Activated CD8-positive, alpha-beta memory T cell treated with anti-CD3 and anti-CD28 coated beads for 4 hours (primary cell): Measurements from ENCODE around the gene SPEF2.

Experiments used
- DNase-seq, 2 donors: peaks; one replicate each; pipeline ENCODE4 v3.0.0-alpha.2; 2020; ENCODE audit warnings: low read depth in 2 of 2

Gene SPEF2, protein sequence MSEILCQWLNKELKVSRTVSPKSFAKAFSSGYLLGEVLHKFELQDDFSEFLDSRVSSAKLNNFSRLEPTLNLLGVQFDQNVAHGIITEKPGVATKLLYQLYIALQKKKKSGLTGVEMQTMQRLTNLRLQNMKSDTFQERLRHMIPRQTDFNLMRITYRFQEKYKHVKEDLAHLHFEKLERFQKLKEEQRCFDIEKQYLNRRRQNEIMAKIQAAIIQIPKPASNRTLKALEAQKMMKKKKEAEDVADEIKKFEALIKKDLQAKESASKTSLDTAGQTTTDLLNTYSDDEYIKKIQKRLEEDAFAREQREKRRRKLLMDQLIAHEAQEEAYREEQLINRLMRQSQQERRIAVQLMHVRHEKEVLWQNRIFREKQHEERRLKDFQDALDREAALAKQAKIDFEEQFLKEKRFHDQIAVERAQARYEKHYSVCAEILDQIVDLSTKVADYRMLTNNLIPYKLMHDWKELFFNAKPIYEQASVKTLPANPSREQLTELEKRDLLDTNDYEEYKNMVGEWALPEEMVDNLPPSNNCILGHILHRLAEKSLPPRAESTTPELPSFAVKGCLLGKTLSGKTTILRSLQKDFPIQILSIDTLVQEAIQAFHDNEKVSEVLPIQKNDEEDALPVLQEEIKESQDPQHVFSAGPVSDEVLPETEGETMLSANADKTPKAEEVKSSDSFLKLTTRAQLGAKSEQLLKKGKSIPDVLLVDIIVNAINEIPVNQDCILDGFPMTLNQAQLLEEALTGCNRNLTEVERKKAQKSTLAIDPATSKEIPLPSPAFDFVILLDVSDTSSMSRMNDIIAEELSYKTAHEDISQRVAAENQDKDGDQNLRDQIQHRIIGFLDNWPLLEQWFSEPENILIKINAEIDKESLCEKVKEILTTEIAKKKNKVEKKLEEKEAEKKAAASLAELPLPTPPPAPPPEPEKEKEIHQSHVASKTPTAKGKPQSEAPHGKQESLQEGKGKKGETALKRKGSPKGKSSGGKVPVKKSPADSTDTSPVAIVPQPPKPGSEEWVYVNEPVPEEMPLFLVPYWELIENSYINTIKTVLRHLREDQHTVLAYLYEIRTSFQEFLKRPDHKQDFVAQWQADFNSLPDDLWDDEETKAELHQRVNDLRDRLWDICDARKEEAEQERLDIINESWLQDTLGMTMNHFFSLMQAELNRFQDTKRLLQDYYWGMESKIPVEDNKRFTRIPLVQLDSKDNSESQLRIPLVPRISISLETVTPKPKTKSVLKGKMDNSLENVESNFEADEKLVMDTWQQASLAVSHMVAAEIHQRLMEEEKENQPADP (N-terminal part only)

DNA sequence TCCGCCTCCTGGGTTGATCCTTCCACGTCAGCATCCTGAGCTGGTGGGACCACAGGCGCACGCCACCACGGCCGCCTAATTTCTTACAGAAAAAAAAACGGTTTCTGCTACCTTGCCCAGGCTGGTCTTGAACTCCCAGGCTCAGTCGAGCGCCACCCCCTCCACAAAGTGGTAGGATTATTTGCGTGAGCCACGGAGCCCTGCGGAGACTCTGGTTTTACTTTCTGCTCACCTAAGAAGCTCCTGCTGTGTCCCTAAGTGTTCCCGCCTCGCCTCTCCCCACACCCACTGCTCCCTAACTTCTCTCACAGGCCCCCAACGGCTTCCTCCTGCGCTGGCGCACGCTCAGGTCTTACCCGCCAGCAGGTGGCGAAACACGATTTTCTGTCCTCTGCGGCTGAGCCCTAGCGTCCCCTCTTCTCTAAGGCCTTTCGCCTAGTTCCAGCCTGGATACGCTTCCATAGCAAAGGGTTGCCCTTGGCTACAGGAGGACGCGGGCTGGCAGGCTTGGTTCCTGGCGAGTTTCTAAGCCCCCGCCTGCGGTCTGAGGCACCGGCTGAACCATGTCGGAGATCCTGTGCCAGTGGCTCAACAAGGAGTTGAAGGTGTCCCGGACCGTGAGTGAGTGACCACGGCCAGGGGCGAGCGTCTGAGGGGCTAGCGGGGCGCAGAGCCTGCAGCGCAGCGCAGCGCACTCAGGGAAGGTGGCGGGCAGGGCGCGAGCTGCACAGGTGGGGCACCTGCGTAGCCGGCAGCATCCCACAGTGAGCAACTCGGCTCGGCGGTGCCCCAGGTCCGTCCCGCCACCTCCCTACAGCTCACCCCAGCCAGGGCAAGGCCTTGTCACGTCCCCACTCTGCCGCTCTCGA is at the start of gene SPEF2:
Gene SPEF2 (plus strand): TSS at position 429 of the 869 bp plus-strand sequence. CDS start 135 bp downstream, at position 564.
- DNase-seq = peak; percentile 50 to 57

DNA sequence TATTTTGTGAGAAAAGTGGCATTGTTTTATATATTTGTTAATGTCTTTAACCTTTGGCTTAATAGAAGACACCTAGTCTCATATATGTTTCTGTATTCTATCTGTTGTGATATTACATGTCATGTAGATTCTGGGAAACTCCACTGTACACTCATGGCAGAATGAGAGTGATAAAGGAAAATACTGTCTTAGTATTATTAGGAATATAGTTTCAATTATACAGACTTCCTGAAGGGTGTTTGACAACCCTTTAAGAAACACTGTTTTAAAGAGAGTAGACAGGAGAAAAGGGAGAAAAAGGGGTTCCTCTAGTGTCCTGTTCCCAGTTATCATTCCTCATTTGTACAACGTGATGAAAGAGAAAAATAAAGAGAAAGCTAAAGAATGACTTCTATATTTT is 42.1 kb upstream of the SPEF2 start:
- no peak for DNase-seq

DNA sequence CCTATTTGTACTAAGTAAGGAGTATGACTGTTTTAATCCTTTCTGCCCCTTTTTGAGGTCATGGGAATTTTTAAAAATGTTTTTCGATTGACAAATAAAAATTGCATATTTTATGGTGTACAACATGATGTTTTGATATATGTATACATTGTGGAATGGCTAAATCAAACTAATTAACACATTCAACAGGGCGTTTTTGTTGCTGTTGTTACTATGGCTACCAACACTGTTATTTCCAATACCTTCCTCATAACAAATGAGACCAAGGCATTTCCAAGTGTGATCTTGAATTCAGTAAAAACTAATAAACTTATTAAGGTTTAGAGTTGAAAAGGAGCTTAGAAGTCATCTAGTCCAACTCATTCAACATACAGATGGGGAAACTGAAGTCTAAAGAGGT is 30.2 kb upstream of the SPEF2 start:
- no peak for DNase-seq

DNA sequence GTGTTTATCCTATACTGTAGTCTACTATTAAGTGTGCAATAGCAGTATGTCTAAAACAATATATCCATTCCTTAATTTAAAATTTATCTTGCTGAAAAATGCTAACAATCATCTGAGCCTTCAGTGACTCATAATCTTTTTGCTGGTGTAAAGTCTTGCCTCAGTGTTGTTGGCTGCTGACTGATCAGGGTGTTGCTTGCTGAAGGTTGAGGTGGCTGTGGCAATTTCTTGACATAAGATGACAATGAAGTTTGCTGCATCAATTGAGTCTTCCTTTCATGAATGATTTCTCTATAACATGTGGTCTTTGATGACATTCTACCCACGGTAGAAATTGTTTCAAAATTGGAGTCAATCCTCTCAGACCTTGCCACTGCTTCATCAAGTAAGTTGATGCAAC is 24.3 kb upstream of the SPEF2 start:
- DNase-seq = no peak

DNA sequence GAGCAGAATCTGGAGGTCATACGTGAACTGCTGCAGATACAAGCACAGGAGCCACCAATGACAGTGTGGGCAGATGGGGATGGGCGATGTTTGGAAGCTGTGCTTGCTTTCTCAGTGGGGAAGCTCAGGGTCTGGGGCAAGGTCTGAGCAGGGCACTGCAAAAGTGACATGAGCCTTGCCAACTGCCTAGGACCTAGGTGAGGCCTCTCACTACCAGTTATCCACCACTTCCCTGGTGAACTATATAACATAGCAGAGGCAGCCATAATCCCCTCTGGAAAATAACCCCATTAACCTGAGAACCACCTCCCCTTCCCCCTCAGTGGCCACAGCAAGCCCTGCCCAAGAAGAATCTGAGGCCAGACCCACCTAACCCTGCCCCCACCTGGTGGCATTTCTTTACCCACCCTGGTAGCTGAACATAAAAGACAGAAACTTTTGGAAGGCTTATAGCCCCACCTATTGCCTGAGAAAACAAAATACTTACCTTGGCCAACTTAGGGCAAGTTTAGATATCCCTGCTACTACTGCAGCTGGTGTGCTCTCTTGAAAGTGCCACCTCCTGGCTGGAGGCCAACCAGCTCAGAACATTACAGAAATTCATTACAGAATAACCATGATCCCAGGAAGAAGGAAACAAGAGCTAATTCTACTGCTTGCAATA is 18.8 kb upstream of the SPEF2 start:
- DNase-seq = no peak

DNA sequence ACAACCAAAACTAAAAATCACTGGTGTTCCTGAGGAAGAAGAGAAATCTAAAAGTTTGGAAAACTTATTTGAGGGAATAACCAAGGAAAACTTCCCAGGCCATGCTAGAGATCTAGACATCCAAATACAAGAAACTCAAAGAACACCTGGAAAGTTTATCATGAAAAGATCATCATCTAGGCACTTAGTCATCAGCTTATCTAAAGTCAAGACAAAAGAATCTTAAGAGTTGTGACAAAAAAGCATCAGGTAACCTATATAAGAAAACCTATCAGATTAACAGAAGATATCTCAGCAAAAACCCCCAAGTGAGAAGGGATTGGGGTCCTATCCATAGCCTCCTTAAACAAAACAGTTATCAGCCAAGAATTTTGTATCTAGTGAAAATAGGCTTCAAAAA is 17.1 kb upstream of the SPEF2 start:
- DNase-seq = no peak

DNA sequence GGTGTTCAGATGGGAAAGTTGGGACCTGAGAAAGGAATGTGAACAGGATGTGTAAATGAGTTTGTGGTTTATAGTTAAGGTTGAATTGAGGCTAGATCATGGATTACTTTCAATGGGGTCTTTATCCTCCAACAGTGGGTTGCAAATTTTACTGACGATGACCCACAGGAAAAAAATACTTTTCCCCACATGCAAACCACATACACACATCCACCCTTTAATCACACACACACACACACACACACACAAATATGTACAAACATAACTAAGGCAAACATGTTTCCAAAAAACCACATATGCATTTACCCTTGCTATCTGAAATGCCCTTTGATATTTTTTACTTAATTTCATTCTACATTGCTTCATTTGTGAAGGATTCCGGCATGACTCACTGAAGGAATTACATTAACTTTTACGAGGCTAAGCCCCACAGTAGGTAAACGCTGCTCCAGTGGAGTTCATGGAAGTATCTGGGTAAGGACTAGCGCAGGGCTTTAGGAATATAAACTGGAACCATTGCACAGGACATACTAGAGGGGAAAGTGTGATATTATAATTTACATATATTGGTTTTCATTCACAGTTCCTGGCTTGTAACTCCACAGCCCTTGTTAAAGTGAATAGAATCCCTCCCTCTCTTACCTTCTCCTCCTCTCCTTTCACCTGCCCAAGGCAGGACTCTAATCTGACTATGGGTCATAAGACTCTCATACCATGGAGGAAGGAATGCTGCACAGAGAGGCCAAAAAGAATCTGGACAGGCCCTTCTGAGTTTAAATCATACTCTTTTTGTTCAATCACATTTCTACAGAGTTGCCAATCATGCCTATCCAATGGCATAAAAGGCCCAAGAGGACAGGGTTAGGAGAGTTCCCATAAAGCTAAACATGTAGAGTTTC is 8.5 kb upstream of the SPEF2 start:
- no peak for DNase-seq

DNA sequence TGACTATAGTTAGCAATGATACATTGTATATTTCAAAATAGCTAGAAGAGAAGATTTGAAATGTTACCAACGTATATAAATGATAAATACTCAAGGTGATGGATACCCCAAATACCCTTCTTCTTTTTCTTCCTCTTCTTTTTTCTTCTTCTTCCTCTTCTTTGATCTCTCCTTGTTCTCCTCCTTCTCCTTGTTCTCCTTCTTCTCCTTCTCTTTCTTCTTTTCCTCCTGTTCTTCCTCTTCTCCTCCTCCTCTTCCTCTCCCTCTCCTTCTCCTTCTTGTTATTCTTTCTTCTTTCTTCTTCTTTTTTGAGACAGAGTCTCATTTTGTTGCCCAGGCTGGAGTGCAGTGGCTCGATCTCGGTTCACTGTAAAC is 616 bp upstream of the SPEF2 start:
- no peak for DNase-seq

DNA sequence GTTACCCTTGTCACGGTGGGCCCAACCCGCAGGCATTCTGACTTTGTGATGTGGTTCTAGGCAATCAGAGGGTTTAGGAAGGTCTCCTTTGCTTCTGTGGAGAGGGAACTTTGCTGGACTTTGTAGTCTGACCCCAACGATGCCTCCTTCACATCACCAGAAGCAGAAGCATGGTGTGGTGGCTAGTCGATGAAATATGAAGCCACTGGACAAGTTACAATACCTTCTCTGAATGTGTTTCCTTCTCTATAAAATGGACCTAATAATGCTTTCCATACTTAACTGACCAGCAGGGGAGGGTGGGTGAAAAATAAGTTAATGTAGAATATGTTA is 607 bp downstream of the SPEF2 start:
- no peak for DNase-seq

DNA sequence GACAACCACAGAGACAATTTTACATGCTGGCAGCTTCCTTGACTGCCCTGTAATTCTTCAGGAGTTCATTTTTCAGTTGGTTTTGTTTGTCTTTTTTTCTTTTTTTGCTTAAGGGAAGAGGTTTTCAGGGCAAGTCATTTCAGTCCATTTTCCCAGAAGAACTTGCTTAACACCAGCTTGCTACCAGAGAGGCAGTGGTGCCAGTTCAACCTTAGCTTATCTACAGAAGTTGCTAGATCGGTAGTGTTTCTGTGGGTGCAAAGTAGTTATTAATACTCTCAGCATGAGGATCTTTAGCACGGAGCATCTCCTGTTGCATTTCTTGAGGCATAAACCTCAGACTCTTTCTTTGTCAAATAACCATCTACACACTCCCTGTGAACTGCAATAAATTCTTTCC is 1.1 kb downstream of the SPEF2 start:
- DNase-seq = no peak

DNA sequence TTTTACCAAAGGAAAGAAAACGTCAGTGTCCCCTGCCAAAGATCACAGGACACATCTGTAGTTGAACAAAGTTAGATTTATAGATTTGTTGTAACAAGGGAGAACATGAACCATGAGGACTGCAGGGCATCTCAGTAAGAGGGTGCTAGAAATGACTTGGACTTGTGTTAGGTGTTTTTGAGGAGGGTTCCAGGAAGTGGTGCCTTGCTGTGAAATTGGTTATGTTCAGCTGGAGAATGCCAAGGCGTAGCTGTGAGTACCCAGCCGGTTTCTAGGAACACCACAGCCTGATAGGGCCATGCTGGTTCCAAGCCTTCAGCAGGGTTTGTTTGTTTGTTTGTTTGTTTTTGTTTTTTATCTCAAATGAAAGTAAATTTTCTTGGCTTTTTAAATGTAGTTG is 5.3 kb downstream of the SPEF2 start:
- DNase-seq = no peak

DNA sequence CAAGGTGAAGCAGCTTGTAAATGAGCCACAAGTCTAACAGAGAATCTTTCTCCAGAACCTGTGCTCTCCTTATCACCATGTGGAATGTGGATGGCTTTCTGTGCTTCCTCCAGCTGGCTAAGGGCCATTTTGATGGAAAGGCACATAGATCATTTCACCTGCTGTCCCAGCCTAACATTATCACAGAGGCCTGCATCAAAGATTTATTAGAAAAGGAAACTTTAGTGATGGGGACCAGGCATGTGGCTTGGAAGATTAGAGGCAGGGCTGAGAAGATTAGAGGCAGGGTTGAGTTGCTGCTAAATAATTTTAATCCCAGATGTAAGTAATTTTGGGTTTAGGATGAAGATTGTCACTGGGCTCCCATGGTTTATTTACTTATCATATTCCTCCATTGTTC is 6.3 kb downstream of the SPEF2 start:
- DNase-seq = no peak

DNA sequence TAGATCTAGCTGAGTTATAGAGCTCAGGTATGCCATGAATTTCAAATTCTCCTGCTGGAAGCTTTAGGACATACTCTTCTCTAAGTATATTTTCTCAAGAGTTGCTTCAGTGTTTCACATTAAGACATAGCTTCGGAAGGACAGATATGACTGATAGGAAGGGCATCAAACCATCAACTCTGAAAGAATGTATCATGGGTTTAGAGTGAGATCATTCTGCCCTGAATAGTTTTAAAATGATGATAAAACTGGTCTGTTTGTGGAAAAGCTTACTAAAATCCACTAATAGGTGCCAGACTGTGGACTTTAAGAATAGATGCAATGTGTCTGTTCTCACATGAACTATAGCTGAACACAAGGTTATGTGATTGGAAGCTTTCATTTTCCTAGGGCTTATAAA is 8.4 kb downstream of the SPEF2 start:
- DNase-seq = no peak

DNA sequence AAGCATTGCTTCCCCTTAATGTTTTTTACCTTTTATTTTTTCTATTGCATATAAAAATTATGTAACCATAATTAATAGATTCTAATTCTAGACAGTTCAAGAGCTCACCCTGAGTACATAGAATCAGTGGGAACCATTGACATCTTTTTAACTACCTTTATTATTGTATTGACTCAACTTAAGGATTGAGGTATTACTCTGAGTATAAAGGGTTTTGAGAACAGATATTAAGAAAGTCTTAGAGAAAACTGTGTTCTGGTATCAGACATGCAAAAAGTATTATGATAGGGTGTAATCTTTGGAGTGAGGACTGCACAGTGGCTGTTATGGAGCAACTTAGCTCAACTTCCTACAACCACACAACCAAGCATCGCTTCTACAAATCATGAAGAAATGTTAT is 8.9 kb downstream of the SPEF2 start:
- DNase-seq = no peak

DNA sequence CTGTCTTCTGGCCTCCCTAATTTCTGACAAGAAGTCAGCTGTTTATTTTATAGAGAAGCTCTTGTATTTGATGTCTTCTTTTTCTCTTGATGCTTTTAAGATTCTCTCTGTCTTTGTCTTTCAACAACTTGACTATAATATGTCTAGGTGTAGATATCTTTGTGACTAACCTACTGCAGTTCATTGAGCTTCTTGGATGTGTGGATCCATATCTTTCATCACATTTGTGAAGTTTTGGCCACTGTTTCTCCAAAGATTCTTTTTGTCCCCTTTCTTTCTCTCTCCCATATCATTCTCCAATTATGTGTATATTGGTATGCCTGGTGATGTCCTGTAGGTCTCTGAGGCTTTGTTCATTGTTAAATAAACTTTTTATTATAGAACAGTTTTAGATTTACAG is 16.7 kb downstream of the SPEF2 start:
- DNase-seq = no peak

DNA sequence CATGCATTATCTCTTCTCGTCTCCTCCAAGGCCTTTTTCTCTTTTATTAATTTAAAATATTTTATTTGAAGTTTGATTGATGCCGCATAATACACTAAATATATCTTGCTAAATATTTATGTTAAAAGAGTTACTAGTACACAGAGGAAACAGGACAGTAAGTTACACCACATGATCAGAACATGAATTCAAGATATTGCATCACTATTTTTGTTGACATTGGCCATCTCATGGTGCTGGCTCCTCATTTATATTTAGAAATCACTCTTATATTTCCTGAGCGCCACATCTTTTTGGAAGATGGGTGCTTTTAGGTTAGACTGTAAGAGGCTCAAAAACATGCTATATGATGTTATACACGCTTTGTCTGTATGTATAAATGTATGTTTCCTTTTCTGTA is 23.0 kb downstream of the SPEF2 start:
- DNase-seq = no peak

DNA sequence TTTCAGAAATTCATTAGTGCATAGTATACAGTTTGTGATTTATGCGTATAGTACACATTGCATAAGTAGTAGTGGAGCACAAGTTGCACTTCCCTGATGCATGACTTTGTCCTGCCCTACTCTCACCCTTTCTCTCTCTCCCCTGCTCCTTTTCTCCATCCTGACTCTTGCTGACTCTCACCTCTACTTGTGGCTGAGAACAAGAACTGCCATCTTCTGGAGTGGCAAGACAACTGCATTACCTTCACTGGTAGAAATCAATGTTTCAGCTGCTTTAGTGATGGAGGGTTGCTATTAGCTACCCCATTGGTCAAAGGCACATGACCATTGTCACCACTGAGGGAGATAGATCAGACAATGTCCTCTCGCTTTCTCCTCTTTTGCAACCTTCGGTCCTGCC is 26.9 kb downstream of the SPEF2 start:
- DNase-seq = no peak

DNA sequence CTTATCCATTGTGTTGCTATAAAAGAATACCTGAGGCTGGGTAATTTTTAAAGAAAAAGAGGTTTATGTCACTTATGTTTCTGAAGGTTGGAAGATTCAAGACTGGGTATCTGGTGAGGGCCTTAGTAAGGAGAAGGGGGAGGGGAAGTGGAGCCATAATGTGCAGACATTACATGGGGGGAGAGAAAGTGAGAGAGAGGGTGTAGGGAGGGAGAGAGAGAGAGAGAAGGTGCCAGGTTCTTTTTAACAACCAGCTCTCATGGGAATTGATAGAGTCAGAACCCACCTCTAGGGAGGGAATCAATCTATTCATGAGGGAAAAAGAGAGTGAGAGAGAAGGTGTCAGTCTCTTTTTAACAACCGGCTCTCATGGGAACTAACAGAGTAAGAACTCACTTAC is 29.5 kb downstream of the SPEF2 start:
- DNase-seq = no peak

DNA sequence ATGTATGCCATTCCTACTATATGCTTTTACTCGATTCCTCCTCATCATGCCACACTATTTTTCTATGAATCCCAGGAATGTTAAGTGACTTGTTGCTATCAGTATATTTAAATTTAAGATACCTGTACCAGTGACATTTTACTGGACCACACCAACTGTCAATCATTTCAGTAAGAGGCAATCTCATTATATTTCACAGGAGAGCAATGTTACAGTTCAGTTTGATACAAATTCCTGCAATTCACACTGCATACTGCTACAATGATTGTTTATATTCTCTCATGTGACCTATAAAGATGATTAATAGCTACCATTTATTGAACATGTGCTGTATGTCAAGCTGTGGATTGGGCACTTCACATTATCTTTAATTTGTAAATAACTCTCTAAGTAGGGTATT is 30.0 kb downstream of the SPEF2 start:
- DNase-seq = no peak
